ENCODE measurements around the gene CD151.

The CD151 gene

GRCh38 chr11:875769-876301 is 43.1 kb downstream of the CD151 start:
- ATAC-seq = no peak

GRCh38 chr11:876545-876944 is 43.8 kb downstream of the CD151 start:
- no peak for ATAC-seq

GRCh38 chr11:877565-877964 is 44.8 kb downstream of the CD151 start:
- ATAC-seq = peak in 1 of 2 donors; percentile 17

GRCh38 chr11:880447-880846 is 47.7 kb downstream of the CD151 start:
- ATAC-seq = no peak

GRCh38 chr11:882596-882995 is 49.8 kb downstream of the CD151 start:
- ATAC-seq = no peak

GRCh38 chr11:883527-883926 is 50.8 kb downstream of the CD151 start:
- ATAC-seq = no peak

- ATAC-seq = no peak
Observed at GRCh38 chr11:884578-885070, 51.9 kb downstream of the CD151 start.

- ATAC-seq = no peak
Observed at GRCh38 chr11:886568-886967, 53.8 kb downstream of the CD151 start.

GRCh38 chr11:887589-887988 is 54.8 kb downstream of the CD151 start:
- ATAC-seq = no peak
